ENCODE measurements around the gene ARID1B.

The ARID1B gene

DNA sequence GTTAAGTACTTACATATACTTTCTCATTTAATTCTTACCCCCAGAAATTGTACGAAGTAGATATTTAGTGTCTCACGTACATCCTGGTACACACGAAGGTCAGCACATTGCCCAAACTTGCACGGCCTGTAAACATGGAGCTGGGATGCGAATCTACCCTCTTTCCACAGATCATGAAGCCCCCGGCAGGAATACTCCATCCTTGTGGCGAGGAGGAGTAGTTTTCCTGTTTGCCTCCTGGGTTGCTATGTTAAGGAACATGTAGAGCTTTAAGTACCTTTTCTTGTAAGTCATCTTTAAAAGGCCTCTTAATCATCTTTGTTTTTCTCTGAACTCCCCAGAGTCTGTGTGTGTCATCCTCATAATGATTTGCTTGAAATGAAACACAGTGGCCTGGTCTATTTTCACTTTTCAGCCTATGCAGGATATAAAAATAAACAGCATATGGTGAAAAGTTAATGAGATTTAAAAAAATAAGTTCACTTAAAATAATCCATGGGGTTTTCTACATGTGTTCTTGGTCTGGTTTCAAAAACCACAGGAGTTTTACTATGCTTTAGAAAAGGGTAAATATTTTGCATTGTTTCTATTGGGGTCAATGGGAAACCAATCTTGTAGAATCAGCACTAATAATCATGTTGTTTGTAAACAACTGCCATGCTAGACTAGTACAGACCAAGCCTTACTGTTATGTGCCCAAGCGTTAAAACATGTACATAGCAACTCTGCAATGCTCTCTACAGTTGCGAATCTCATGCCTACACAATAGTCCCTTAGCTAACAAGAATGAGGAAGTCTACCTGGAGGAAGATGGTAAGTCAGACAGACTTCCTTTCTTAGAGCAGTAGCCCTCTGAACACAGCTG is 9.3 kb upstream of the ARID1B start:
- H3K36me3 ChIP-seq = no peaks in the 10 kb centered on the region
- H3K4me3 ChIP-seq = no peak overlapping the region
- TF ChIP-seq, protein P1, sequence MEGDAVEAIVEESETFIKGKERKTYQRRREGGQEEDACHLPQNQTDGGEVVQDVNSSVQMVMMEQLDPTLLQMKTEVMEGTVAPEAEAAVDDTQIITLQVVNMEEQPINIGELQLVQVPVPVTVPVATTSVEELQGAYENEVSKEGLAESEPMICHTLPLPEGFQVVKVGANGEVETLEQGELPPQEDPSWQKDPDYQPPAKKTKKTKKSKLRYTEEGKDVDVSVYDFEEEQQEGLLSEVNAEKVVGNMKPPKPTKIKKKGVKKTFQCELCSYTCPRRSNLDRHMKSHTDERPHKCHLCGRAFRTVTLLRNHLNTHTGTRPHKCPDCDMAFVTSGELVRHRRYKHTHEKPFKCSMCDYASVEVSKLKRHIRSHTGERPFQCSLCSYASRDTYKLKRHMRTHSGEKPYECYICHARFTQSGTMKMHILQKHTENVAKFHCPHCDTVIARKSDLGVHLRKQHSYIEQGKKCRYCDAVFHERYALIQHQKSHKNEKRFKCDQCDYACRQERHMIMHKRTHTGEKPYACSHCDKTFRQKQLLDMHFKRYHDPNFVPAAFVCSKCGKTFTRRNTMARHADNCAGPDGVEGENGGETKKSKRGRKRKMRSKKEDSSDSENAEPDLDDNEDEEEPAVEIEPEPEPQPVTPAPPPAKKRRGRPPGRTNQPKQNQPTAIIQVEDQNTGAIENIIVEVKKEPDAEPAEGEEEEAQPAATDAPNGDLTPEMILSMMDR (IDR thresholded peaks at IDR 0.05) = no peak
- H3K27ac ChIP-seq = no peak overlapping the region
- no peak for DNase-seq
- no peaks in the 10 kb centered on the region for H3K9me3 ChIP-seq
- no peaks in the 10 kb centered on the region for H3K27me3 ChIP-seq
- intact Hi-C loops (cut with DNase I; ENCODE audit: low total_unique reads) = loop anchor here (5.0 kb wide), 1 partner anchor 201 kb away; no protein-coding TSS in a partner anchor
- H3K4me1 ChIP-seq = no peaks in the 10 kb centered on the region

DNA sequence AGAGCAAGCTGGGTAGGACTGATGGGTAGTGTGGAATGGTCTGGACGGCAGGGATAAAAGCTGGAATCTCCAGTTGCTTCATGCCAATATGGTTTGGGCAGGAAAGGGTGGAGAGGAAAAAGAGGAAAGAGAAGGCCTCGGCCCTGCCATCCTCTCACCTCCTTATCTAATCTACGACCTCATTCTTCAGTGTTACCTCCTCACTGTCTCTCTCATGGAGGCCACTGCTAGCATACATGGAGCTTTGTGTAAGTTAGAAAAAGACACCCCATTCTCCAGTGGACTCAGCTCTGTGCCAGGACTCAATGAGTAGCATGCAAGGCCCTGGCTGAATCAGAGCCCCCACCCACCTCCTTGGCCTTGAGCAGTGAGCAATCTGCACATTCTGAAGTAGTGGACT is 6.1 kb upstream of the ARID1B start:
- Histone ChIP-seq H3K4me1 (peaks cover 5 to 22% (median 21%) of the 10 kb centered on the region in 4 donors), H3K27me3 (no peaks in the 10 kb centered on the region), H3K4me3 (no peak overlapping the region), H3K27ac (no peak overlapping the region), H3K36me3 (no peaks in the 10 kb centered on the region), H3K9me3 (no peaks in the 10 kb centered on the region)
- intact Hi-C loops (cut with DNase I; ENCODE audit: low total_unique reads) = loop anchor here (5.0 to 10.0 kb wide), 2 partner anchors 49 to 414 kb away; no protein-coding TSS in a partner anchor
- no peak for DNase-seq
- TF ChIP-seq, protein P1 (IDR thresholded peaks at IDR 0.05) = no peak

DNA sequence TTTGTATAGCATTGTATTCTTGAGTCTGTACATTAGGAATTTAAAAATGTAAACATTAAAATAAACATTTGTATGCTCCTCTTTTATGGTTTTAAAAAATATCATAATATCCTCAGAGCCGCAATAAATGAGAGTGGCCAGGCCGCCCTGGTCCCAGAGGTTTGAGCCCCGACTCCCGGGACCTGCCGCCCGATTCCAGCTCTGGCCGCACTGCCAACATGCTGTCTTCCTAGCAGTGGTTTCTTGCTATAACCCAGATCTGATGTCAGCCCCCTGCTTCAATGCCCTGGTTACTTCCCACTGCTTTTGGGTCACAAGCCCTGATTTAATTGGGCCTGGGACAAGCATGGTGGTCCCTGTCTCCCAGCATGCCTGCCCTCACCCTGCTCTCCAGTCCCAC is 5.4 kb upstream of the ARID1B start:
- no peak overlapping the region for H3K27ac ChIP-seq
- TF ChIP-seq, protein P1 (IDR thresholded peaks at IDR 0.05) = no peak
- no peaks in the 10 kb centered on the region for H3K27me3 ChIP-seq
- no peaks in the 10 kb centered on the region for H3K36me3 ChIP-seq
- no peaks in the 10 kb centered on the region for H3K9me3 ChIP-seq
- no peak overlapping the region for H3K4me3 ChIP-seq
- no peak for DNase-seq
- intact Hi-C loops (cut with DNase I; ENCODE audit: low total_unique reads) = loop anchor here (5.0 to 10.0 kb wide), 2 partner anchors 49 to 413 kb away; no protein-coding TSS in a partner anchor
- peaks cover 5 to 26% (median 21%) of the 10 kb centered on the region in 4 donors for H3K4me1 ChIP-seq

DNA sequence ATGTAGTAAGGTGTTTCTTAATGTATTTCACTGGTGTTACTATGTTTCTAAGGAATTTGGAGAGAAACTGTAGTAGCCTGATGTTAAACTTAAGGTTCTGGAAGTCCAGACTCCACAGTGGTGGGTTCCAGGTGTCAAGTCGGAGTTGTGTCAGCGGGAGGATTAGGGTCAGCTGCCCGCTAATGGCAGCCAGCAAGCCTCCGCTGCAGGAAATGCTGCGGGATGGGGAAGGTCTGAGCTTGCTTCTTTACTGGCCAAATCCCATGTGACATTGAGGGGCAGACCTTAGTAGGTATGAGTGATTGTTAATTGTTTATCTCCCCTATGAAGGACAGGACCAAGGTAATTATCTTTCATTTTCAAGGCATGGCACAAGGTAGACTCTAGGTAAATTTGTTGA is 3.7 kb upstream of the ARID1B start:
- H3K27me3 ChIP-seq = no peaks in the 10 kb centered on the region
- no peak for DNase-seq
- no peaks in the 10 kb centered on the region for H3K9me3 ChIP-seq
- H3K4me1 ChIP-seq = peaks cover 5 to 26% (median 21%) of the 10 kb centered on the region in 4 donors
- no peak overlapping the region for H3K27ac ChIP-seq
- no peak overlapping the region for H3K4me3 ChIP-seq
- no peaks in the 10 kb centered on the region for H3K36me3 ChIP-seq
- TF ChIP-seq, protein P1 (IDR thresholded peaks at IDR 0.05) = no peak
- intact Hi-C loops (cut with DNase I; ENCODE audit: low total_unique reads) = loop anchor here (5.0 to 10.0 kb wide), 2 partner anchors 51 to 411 kb away; no protein-coding TSS in a partner anchor

DNA sequence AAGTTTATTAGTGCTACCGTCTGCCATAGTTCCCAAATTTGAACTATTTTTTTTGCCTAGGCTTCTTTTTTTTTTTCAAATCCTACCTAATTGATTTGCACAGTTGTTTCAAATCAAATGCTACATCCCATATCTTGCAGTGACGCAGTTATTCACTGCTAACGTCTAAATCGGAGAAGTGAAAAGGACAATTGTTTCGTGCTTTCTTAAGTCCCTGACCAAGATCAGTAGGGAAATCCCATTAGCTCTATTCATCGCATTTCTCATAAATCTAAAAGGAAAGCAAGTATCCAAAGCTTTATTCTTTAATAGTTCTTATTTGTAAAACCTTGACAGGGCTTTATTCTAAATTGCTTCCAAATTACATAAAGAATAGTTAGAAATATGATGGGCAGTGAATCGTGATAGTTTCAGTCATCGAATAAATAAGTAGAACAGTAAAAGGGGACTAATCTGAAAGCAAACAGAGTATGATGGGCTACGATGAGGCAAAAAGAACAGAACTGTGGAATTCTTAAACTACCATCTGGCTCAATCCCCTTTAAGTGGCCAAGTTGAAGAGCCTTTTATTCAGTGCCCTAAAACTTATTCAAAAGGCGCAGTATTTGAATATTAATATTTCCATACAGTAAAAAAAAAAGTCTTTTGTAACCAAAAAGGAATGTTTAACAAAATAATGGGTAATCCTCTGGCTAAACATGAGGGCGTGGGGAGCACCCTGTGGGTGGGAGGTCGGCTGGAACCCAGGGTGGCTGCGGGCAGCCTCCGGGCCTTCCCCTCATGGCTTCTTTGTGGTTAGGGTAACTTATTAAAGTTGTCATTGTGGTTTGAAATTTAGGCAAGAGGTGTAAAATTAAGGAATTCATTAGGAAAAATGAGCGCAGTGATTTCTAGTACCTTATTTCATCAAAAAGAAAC is 3.0 kb upstream of the ARID1B start:
- Histone ChIP-seq H3K27ac (peak overlapping the region; percentile 94 to 98), H3K4me1 (peaks cover 5 to 26% (median 21%) of the 10 kb centered on the region in 4 donors), H3K9me3 (no peaks in the 10 kb centered on the region), H3K27me3 (no peaks in the 10 kb centered on the region), H3K4me3 (peak overlapping the region; percentile 12 to 18), H3K36me3 (no peaks in the 10 kb centered on the region)
- intact Hi-C loops (cut with DNase I; ENCODE audit: low total_unique reads) = loop anchor here (5.0 to 10.0 kb wide), 2 partner anchors 52 to 411 kb away; no protein-coding TSS in a partner anchor
- DNase-seq = no peak
- TF ChIP-seq, protein P1 (IDR thresholded peaks at IDR 0.05) = no peak
